ENCODE results near the gene BGN. TPM values are rescaled to one million over a fixed set of nuclear protein-coding genes. Genes with fewer than 3 reads are reported as not detected.

BGN gene
- total RNA-seq, 1 donor from 2014 or later = not detected

GRCh38 chrX:153554519-153555167 lies 59.9 kb downstream of the BGN start:
- H3K27ac Mint-ChIP-seq = no peak overlapping the region
- H3K4me3 Mint-ChIP-seq (ENCODE audit: low read depth) = no peak overlapping the region
- H3K9me3 Mint-ChIP-seq = no peaks in the 10 kb centered on the region
- DNase-seq (ENCODE audit: low spot score) = peak; percentile 37
- no peaks in the 10 kb centered on the region for H3K27me3 Mint-ChIP-seq (ENCODE audit: low read depth)
- no peaks in the 10 kb centered on the region for H3K4me1 Mint-ChIP-seq (ENCODE audit: low read depth)
- intact Hi-C loops (cut with micrococcal nuclease) = loop anchor here (1.0 kb wide), 1 partner anchor 114 kb away; no protein-coding TSS in a partner anchor
- no peaks in the 10 kb centered on the region for H3K36me3 Mint-ChIP-seq (ENCODE audit: low read depth)

- Mint-ChIP-seq H3K36me3 (ENCODE audit: low read depth) (no peaks in the 10 kb centered on the region), H3K9me3 (no peaks in the 10 kb centered on the region), H3K4me1 (ENCODE audit: low read depth) (no peaks in the 10 kb centered on the region), H3K4me3 (ENCODE audit: low read depth) (no peak overlapping the region), H3K27me3 (ENCODE audit: low read depth) (no peaks in the 10 kb centered on the region), H3K27ac (no peak overlapping the region)
- no peak for DNase-seq (ENCODE audit: low spot score)
- intact Hi-C loops (cut with micrococcal nuclease) = no loop called here
Observed at GRCh38 chrX:153556767-153557166, 62.0 kb downstream of the BGN start.

DNA sequence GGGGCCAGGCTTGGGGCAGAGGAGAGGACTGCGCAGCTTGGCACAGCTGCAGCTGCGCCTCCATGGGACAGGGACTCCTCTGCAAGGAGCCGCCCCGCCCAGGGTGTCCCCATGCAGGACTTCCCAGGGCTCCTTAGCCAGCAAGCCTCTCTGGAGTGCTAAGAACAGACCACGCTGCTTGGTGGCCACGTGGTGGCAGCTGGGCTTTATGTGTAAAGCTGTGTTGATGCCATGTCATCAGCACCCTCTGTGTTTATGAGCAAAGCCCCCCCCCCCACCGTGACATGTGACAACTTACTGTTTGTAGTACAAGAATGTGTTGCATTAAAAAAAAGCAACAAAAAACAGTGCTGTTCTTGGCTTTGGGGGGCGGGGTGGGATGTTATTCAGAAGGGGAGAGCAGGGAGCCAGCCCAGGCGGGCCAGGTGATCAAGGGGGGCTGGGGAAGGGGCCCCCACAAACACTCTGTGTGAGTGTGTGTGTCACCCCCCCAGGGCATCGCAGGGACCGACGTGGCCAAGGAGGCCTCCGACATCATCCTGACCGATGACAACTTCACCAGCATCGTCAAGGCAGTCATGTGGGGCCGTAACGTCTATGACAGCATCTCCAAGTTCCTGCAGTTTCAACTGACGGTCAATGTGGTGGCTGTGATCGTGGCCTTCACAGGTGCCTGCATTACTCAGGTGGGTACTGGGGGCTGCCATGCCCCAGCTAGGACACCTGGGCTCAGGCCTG lies 63.0 kb downstream of the BGN start:
- intact Hi-C loops (cut with micrococcal nuclease) = no loop called here
- Mint-ChIP-seq H3K4me3 (ENCODE audit: low read depth) (no peak overlapping the region), H3K27ac (no peak overlapping the region), H3K27me3 (ENCODE audit: low read depth) (no peaks in the 10 kb centered on the region), H3K36me3 (ENCODE audit: low read depth) (no peaks in the 10 kb centered on the region), H3K9me3 (no peaks in the 10 kb centered on the region), H3K4me1 (ENCODE audit: low read depth) (no peaks in the 10 kb centered on the region)
- DNase-seq (ENCODE audit: low spot score) = no peak

Other genes with a start within 250 kb of the BGN start
- not detected in 2 replicates for gene PNMA6F, start 173.2 kb upstream of the BGN start, total RNA-seq
- gene ZNF275, start 160.8 kb upstream of the BGN start, total RNA-seq = 17.1 and 17.2 TPM in 2 replicates
- gene PNMA6E, start 93.6 kb upstream of the BGN start, total RNA-seq = not detected in 2 replicates
- gene ZFP92, start 83.5 kb upstream of the BGN start, total RNA-seq = 1.8 and 2.1 TPM in 2 replicates
- 0.94 and 1.1 TPM in 2 replicates for gene TREX2, start 48.9 kb upstream of the BGN start, total RNA-seq
- gene HAUS7, start 24.4 kb upstream of the BGN start, total RNA-seq = 58.2 and 62.0 TPM in 2 replicates
- gene ATP2B3, start 22.7 kb downstream of the BGN start, total RNA-seq = not detected in 2 replicates
- gene CCNQ, start 104.2 kb downstream of the BGN start, total RNA-seq = 23.6 and 25.3 TPM in 2 replicates
- 0.11 and 0.16 TPM in 2 replicates for gene DUSP9, start 152.2 kb downstream of the BGN start, total RNA-seq
- gene PNCK, start 178.8 kb downstream of the BGN start, total RNA-seq = 0.18 and 0.43 TPM in 2 replicates
- gene SLC6A8, start 192.9 kb downstream of the BGN start, total RNA-seq = 2.2 and 2.5 TPM in 2 replicates
- gene BCAP31, start 229.4 kb downstream of the BGN start, total RNA-seq = 154 TPM in 2 replicates
- 8.8 and 10.1 TPM in 2 replicates for gene ABCD1, start 229.9 kb downstream of the BGN start, total RNA-seq

Data from activated T-helper 2 cell treated with anti-CD3 and anti-CD28 coated beads, Interferon-gamma antibody, Interleukin-2, Interleukin-4, amounts not matched to agents 10 μg/mL and 5 μg/mL and 100 μg/mL, durations not matched to agents 14 hours and 24 hours and 36 hours (primary cell).